Measurements from ENCODE around the gene CYP24A1.
A peak's percentile ranks its signal among the peaks of the same experiment; 100 is the strongest.

The CYP24A1 gene

DNA sequence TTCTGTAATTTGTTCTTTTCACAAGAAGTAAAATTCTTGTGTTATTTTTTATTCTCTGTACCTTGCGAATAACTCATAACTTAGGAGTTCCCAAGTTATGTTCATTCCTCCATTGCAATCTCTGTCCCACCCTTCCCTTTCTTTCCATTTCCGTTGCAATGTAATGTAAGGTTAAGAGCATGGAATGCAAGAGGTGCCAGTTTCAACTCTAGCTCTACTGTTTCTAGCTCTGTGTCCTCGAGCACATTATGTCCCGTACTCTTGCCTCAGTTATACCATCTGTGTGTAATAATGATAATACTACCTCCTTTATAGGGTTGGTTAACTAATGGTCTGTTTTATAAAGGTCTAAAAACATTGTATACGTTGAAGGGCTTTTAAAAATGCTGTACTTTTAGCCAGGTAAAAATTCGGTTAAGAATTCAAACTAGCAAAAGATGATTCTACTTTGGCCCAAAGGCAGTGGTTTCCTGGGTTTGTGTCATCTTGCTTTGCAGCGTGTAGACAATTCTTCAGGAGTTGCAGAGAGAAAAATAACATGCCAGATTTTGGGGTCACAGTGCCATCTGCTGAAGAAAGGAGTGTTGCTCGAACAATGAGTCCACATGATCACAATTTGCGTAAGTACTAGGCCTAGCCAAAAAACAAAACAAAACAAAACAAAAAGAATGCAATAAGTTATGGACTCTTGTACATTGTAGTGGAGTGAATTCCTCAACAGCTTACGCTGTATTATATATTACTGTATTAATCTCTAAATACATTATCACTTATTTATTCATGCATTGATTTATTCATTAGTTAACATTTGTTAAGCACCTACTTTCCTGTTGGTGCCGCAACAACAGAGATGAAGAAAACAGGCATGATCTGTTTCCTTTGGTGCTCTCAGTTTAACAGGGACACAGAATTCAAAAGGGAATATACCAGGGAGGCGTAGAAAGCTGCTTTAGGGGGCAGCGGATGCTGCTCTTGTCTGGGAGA lies 24.1 kb upstream of the CYP24A1 start:
- TF ChIP-seq CTCF (IDR thresholded peaks at IDR 0.05; ENCODE audit: control insufficient read depth, insufficient read depth, low read depth, low read length, missing control alignments) = peak; percentile 57
- H3K4me3 ChIP-seq (ENCODE audit: control insufficient read depth, low read depth, low read length) = no peak overlapping the region
- DNase-seq (ENCODE audit: low read depth) = peak; percentile 56

DNA sequence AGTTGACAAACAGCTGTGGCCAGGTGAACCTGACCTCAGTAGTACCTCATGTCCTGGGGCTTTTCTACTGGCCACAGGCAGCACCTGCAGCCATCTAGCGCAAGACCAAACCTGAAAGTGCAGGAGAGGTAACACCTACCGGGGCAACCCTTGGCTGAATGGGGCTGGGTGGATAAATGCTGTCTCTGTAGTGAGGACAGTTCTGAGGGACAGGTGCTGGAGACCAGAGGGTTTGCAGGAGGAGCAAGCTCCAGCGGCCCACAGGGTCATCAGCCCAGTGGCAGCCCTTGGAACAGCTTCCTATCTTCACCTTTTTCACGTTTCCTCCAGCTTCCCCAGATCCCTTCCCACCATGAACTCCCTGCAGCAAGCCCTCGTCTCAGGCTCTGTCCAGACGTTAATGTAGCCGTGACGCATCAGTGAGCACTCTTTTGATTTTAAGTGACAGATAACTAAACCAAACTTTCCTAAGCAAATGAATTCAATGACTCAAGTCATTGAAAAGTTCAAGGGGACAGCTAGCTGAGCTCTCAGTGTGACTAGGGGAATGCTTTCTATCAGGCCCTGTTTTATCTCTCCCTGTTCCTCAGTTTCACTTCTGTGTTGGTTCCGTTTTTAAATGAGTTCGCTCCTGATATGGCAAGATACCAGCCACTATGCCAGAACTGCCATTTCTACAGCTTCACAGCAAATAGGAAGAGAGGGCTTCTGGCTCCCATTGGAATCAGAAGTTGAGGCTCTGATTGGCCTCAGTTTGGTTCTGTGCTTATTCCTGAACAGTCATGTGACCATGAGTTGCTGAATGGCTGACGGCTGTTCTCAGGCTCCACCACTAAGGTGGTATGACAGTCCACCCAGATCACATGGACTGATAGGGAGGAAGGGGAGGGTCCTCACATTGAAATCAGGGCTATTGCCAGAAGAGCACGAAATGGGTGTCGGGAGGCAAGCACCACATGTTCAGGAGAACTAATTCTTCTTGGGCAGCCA lies 22.0 kb upstream of the CYP24A1 start:
- TF ChIP-seq CTCF (IDR thresholded peaks at IDR 0.05; ENCODE audit: control insufficient read depth, insufficient read depth, low read depth, low read length, missing control alignments) = no peak
- H3K4me3 ChIP-seq (ENCODE audit: control insufficient read depth, low read depth, low read length) = no peak overlapping the region
- no peak for DNase-seq (ENCODE audit: low read depth)

DNA sequence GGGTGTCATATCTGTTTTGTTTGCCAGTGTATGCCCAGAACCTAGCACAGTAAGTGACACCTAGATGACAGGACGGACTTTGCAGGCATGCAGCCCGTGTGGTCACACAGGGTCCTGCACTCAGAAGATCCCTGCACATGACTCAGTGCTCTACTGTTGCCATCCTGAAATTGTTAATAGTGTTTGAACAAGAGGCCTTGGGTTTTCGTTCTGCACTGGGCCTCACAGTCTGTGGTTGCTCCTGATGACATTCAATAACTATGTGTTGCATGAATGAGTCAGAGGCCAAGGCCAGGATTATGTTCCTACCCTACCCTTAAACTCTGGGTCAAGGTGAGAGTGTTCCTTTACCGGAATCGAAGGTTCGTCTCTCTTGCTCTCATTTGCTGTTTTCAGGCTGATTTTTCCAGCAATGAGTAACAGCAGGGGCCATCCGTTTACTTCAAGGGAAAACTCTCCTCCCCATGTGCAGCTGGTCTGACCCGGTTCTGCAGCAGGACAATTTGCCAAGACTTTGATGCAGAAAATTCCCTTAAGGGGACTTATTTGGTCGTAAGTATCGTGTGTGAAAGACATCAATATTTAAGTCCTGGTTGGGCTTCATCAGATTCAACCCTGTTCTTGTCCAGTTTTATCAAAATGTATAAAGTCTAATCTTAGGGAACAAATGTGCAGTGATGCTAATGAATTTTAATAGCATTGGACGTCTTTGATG lies 21.1 kb upstream of the CYP24A1 start:
- H3K4me3 ChIP-seq (ENCODE audit: control insufficient read depth, low read depth, low read length) = no peak overlapping the region
- DNase-seq (ENCODE audit: low read depth) = no peak
- TF ChIP-seq CTCF (IDR thresholded peaks at IDR 0.05; ENCODE audit: control insufficient read depth, insufficient read depth, low read depth, low read length, missing control alignments) = no peak

DNA sequence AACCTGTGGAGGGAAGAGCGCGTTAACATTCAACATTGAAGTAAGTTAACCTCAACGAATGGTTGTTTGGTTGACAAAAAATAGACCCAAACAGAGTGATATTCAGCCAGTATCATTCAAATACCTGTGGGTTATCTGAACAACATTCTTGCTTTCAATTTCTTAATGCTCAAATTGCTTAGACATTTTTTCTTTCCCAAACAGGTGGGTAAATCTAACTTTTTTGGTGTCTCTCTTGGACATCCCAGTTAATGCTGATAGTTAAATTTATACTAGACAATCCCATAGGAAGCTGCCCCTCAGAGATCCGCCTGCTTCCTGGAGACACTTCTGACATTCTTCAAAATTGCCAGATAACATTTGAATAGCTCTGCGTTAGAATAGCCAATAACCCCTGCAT lies 20.0 kb upstream of the CYP24A1 start:
- H3K4me3 ChIP-seq (ENCODE audit: control insufficient read depth, low read depth, low read length) = no peak overlapping the region
- DNase-seq (ENCODE audit: low read depth) = no peak
- no peak for TF ChIP-seq CTCF (IDR thresholded peaks at IDR 0.05; ENCODE audit: control insufficient read depth, insufficient read depth, low read depth, low read length, missing control alignments)

DNA sequence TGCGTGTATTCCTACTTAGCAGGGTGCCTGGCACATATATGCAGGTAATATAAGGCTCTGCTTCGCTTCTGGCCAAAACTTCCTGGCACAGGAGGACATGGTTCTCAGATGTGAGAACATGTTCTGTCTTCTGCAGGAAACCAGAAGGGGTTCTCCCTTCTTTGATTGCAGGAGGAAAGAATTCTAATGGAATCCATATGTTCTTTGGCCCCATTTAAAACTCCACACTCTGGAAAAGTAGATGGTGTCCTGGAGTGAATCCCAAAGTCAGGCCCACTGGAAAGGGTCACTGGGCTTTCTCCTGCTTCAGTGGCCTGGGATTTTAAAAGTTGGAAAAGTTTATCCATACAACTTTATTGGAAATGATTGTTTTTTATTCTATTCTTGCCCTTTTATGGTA lies 16.4 kb upstream of the CYP24A1 start:
- no peak for DNase-seq (ENCODE audit: low read depth)
- no peak for TF ChIP-seq CTCF (IDR thresholded peaks at IDR 0.05; ENCODE audit: control insufficient read depth, insufficient read depth, low read depth, low read length, missing control alignments)
- no peak overlapping the region for H3K4me3 ChIP-seq (ENCODE audit: control insufficient read depth, low read depth, low read length)

DNA sequence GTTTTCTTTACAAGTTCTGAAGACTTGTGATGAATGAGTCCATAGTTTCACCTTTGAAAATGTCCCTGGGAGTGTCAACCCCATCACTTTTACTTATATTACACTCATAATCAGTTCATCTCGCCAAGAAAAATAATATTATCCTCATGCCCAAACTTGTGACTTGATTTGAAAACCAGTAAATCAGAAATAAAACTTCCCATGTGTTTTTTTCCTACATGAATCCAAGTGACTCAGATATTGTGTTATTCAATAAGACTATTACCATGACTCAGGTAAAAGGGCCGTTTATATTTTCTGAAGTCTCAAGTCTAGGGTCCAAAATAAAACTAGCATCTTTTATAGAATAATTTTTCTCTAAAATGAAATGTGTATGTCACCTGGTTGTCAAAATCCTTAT lies 15.8 kb upstream of the CYP24A1 start:
- H3K4me3 ChIP-seq (ENCODE audit: control insufficient read depth, low read depth, low read length) = no peak overlapping the region
- TF ChIP-seq CTCF (IDR thresholded peaks at IDR 0.05; ENCODE audit: control insufficient read depth, insufficient read depth, low read depth, low read length, missing control alignments) = no peak
- DNase-seq (ENCODE audit: low read depth) = no peak

Measured in AG09309 (cell line).